ENCODE data around the gene TMEM219. TPM values are rescaled to one million over a fixed set of nuclear protein-coding genes. Genes with fewer than 3 reads are reported as not detected.
A peak's percentile ranks its signal among the peaks of the same experiment; 100 is the strongest.

The TMEM219 gene
- polyA plus RNA-seq, 1 of the 3 experiments (the other 2 are of a cell fraction): 101 TPM

DNA sequence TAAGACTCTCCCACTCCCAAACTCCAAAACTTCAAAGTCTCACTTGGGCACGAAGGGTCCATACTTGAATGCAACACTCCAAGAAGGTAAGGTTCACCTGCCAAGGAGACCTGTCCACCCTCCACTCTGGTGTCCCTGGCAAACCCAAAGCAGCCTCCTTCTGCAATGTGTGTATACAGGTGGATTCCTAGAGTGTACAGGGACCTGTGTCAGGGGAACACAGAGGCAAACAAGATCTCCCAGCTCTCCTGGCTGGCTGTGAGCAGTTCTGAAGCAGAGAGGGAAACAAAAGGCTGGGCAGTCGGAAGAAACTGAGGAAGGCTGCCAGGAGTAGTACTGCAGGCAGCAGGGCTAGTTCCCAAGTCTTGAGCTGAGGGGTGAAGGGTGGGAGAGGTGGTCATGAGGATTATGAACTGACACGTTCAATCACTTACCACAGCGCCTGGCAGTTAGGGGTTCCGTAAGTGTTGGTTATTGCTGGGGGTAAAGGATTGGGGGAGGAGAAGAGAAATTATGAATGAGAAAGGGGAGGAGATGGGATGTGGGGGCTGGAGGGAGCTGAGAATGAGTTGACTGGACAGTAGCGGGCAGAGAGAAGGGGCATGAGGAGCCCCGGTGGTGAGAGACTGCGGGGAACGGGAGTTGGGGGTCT lies 36.6 kb upstream of the TMEM219 start (continued):
- TF ChIP-seq IRF3 (IDR thresholded peaks at IDR 0.05; ENCODE audit: low read depth, low read length): no peak

DNA sequence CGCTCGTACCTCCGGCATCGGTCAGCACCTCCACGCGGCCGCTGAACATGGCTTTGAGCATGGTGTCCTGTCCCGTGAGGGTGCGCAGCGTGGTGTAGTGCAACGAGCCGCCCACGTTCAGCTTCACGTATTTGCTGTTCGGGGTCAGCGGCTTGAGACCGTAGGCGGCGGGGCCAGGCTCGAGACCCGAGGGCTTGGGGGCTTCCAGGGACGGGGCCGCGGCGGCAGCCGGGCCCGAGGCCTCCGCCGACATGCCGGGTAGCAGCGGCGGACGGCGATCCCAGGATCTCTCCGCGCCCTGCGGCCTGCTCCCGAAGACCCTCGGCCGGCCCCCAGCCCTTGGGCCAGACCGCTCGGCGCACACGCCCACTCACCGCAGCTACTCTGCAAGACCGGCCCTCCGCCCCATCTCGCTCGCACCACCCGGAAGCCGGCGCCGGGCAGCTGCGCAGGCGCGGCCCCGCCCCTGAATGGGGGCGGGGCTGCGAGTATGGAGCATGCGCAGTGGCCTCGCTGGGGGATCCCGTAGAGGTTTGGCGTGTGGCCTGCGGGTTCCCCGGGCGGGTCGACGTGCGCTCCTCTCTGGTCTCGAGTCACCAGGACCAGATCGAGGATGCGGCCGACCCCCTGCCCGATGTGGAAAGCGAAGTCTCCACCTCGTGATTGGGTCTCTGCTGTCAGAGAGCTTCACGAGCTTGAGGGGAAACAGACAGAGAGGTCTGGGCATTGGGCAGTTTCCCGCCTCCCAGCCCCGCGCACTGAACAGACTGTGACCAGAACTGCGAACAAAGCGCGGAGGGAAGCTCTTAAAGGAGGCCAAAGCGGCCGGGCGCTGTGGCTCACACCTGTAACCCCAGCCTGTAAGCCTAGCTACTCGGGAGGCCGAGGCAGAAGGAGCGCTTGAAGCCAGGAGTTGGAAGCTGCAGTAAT lies 35.8 kb upstream of the TMEM219 start, which contains the start of gene KCTD13:
Gene KCTD13, minus strand, starts transcription at position 446 of the 930 bp plus-strand sequence. Its CDS starts 193 bp downstream, at position 253.
- Histone ChIP-seq H3K79me2 (ENCODE audit: insufficient read depth) (peaks cover 58% of the 10 kb centered on the region), H4K20me1 (ENCODE audit: insufficient read depth) (no peaks in the 10 kb centered on the region; the same call in 1 of the 2 replicates)
- POLR2A ChIA-PET: interaction anchor here (0.5 to 2.4 kb wide), 13 partner anchors 9 to 139 kb away, joined by 3 to 12 read pairs (median 3); partner anchors contain the start of genes ALDOA, KIF22, SEZ6L2 and TAOK2
- TF ChIP-seq RAD21 (IDR thresholded peaks at IDR 0.05; ENCODE audit: low read length) (no peak; the same call in 1 of the 2 replicates), EZH2phosphoT487 (IDR thresholded peaks at IDR 0.05; ENCODE audit: borderline replicate concordance, low read depth) (no peak), YY1 (IDR thresholded peaks at IDR 0.05; ENCODE audit: low read depth) (no peak), PBX3 (IDR thresholded peaks at IDR 0.05) (no peak), RCOR1 (IDR thresholded peaks at IDR 0.05; ENCODE audit: low read length) (no peak), MXI1 (IDR thresholded peaks at IDR 0.05; ENCODE audit: low read depth, low read length) (peak; percentile 86), GABPA (IDR thresholded peaks at IDR 0.05; ENCODE audit: low read depth) (no peak), NRF1 (IDR thresholded peaks at IDR 0.05; ENCODE audit: low read depth, low read length) (peak; percentile 98), CHD2 (IDR thresholded peaks at IDR 0.05; ENCODE audit: low read length, partially characterized antibody) (no peak), NFIC (IDR thresholded peaks at IDR 0.05; ENCODE audit: borderline replicate concordance) (peak; percentile 11; the same call in 1 of the 2 replicates), MEF2A (IDR thresholded peaks at IDR 0.05; ENCODE audit: borderline replicate concordance, low read depth) (no peak), IRF3 (IDR thresholded peaks at IDR 0.05; ENCODE audit: low read depth, low read length) (no peak), ELF1 (IDR thresholded peaks at IDR 0.05) (peak; percentile 80; the same call in 1 of the 2 replicates), USF1 (IDR thresholded peaks at IDR 0.05; ENCODE audit: borderline replicate concordance, low read depth) (no peak), GATA2 (CRISPR knock-in tag; IDR thresholded peaks at IDR 0.05) (no peak)
- TF ChIP-seq, protein P1, sequence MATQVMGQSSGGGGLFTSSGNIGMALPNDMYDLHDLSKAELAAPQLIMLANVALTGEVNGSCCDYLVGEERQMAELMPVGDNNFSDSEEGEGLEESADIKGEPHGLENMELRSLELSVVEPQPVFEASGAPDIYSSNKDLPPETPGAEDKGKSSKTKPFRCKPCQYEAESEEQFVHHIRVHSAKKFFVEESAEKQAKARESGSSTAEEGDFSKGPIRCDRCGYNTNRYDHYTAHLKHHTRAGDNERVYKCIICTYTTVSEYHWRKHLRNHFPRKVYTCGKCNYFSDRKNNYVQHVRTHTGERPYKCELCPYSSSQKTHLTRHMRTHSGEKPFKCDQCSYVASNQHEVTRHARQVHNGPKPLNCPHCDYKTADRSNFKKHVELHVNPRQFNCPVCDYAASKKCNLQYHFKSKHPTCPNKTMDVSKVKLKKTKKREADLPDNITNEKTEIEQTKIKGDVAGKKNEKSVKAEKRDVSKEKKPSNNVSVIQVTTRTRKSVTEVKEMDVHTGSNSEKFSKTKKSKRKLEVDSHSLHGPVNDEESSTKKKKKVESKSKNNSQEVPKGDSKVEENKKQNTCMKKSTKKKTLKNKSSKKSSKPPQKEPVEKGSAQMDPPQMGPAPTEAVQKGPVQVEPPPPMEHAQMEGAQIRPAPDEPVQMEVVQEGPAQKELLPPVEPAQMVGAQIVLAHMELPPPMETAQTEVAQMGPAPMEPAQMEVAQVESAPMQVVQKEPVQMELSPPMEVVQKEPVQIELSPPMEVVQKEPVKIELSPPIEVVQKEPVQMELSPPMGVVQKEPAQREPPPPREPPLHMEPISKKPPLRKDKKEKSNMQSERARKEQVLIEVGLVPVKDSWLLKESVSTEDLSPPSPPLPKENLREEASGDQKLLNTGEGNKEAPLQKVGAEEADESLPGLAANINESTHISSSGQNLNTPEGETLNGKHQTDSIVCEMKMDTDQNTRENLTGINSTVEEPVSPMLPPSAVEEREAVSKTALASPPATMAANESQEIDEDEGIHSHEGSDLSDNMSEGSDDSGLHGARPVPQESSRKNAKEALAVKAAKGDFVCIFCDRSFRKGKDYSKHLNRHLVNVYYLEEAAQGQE (IDR thresholded peaks at IDR 0.05; ENCODE audit: low read depth, low read length): no peak; the same call in 1 of the 2 replicates
- TF ChIP-seq, protein P2, sequence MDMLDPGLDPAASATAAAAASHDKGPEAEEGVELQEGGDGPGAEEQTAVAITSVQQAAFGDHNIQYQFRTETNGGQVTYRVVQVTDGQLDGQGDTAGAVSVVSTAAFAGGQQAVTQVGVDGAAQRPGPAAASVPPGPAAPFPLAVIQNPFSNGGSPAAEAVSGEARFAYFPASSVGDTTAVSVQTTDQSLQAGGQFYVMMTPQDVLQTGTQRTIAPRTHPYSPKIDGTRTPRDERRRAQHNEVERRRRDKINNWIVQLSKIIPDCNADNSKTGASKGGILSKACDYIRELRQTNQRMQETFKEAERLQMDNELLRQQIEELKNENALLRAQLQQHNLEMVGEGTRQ (IDR thresholded peaks at IDR 0.05; ENCODE audit: borderline replicate concordance, low read depth, low read length): no peak

More for the DNA sequence above, 35.8 kb upstream of the TMEM219 start, which contains the start of gene KCTD13:
- peak within 1 kb of the TSS; percentile 81 to 87 for H3K27ac ChIP-seq (ENCODE audit: low read depth in 2 of 2, low read length in 1 of 2)
- no peaks in the 10 kb centered on the region for H3K9me2 ChIP-seq
- 4% methylated on average over 28 of the region's 89 CpGs for WGBS (ENCODE audit: low lambda C conversion rate)
- H3K4me3 ChIP-seq (ENCODE audit: low read depth in 2 of 2, low read length in 1 of 2): peak within 1 kb of the TSS; percentile 73 to 76
- H3K36me3 ChIP-seq (replicated peaks in 1 of 2; ENCODE audit: control insufficient read depth in 1 of 2, insufficient read depth in 2 of 2, low read length in 1 of 2): peaks cover 12 to 14% of the 10 kb centered on the region in 2 experiments
- H3K9ac ChIP-seq: peak within 1 kb of the TSS; percentile 88
- peak within 1 kb of the TSS; percentile 99 for H2AFZ ChIP-seq (ENCODE audit: low read depth)
- no peaks in the 10 kb centered on the region for H3K9me3 ChIP-seq
- DNase-seq: peak; percentile 99
- H3K4me1 ChIP-seq (ENCODE audit: control insufficient read depth in 1 of 2, insufficient read depth in 2 of 2, low read depth in 1 of 2, low read length in 1 of 2): peaks cover 15% of the 10 kb centered on the region in 2 experiments; a peak in 3 of 4 replicates
- no peaks in the 10 kb centered on the region for H3K27me3 ChIP-seq (ENCODE audit: insufficient read depth)
- peaks cover 8% of the 10 kb centered on the region for H3F3A ChIP-seq (replicated peaks; ENCODE audit: insufficient read depth)
- CTCF ChIA-PET: interaction anchor here (0.7 to 2.5 kb wide), 12 partner anchors 11 to 167 kb away, joined by 3 to 10 read pairs (median 4); partner anchors contain the start of genes ASPHD1, PAGR1, TLCD3B and TMEM219
- H3K4me2 ChIP-seq: peak within 1 kb of the TSS; percentile 91

Measured in SK-N-SH (cell line).